HCT116 (cell line): ENCODE results near the gene GSTO2. TPM values are rescaled to one million over a fixed set of nuclear protein-coding genes. Genes with fewer than 3 reads are reported as not detected.
A peak's percentile ranks its signal among the peaks of the same experiment; 100 is the strongest.

Source experiments
- ATAC-seq: fragments of 200-7000 bp; cut with Tn5 transposase; 2 replicates; pipeline ENCODE4 v1.9.1; 2020; ENCODE audit warnings: mild to moderate bottlenecking, moderate library complexity
- BruUV-seq: library from RNA; stranded (reverse); fragments of 400-500 nt; replicated peaks from 2 replicates; lab custom pipeline; 2021; lab: Mats Ljungman, UMichigan
- CTCF ChIA-PET: fragments of 300-600 bp; sonication (Branson Sonifier 250); formaldehyde crosslinking; loops from one replicate; lab custom pipeline; 2021; ENCODE audit warnings: antibody characterized with exemption; lab: Charles Lee
- POLR2A ChIA-PET: fragments of 300-600, 350-600 bp; sonication (Branson Sonifier 250); formaldehyde crosslinking; loops from one replicate; lab custom pipeline; 2021; ENCODE audit warnings: antibody characterized with exemption; lab: Charles Lee
- RAD21 ChIA-PET, 2 experiments: fragments of 300-600 bp; sonication (Branson Sonifier 250); formaldehyde crosslinking; loops; one replicate each; lab custom pipeline; 2023; ENCODE audit warnings: low total read pairs in 2 of 2; ENCODE audit not compliant: uncharacterized antibody in 2 of 2, unreplicated experiment in 2 of 2, low non-redundant PET in 1 of 2; lab: Charles Lee
- DNase-seq: peaks from one replicate; pipeline ENCODE4 v3.0.0-alpha.2; 2010; ENCODE audit warnings: low read depth, low spot score
- H2AFZ ChIP-seq: fragments of 200-600 bp; shearing (Covaris generic), sonication (generic); 2 replicates; pipeline ENCODE4 v1.6.1; 2017; ENCODE audit warnings: low read depth, mixed run types, mixed read lengths, antibody characterized with exemption, low read length; ENCODE audit not compliant: poor library complexity, severe bottlenecking
- H3K27ac ChIP-seq: 2 replicates; pipeline ENCODE4 v1.5.1; 2012; ENCODE audit warnings: low read depth, low read length
- H3K27me3 ChIP-seq: fragments of 200-600 bp; sonication (generic); 2 replicates; pipeline ENCODE4 v1.6.1; 2016; ENCODE audit warnings: mixed run types, low read length, mixed read lengths; ENCODE audit not compliant: insufficient read depth
- H3K36me3 ChIP-seq, 2 experiments: fragments of 200-500 bp in 1 of 2; fragments of 200-600 bp in 1 of 2; sonication (Bioruptor generic) in 1 of 2; sonication (generic) in 1 of 2; 2 replicates each; pipeline versions ENCODE4 v1.5.1 to v1.6.1; 2014 to 2016; ENCODE audit warnings: low read length in 2 of 2, inconsistent platforms in 1 of 2, mixed read lengths in 1 of 2, mixed run types in 1 of 2; ENCODE audit not compliant: insufficient read depth in 2 of 2, control insufficient read depth in 1 of 2
- H3K4me1 ChIP-seq, 2 experiments: fragments of 200-600 bp in 1 of 2; sonication (generic) in 1 of 2; 2 replicates each; pipeline versions ENCODE4 v1.5.1 to v1.6.1; 2012 to 2017; ENCODE audit warnings: low read length in 2 of 2, inconsistent platforms in 1 of 2, mild to moderate bottlenecking in 1 of 2, mixed read lengths in 1 of 2, mixed run types in 1 of 2, moderate library complexity in 1 of 2; ENCODE audit not compliant: insufficient read depth in 2 of 2, control insufficient read depth in 1 of 2
- H3K4me2 ChIP-seq: fragments of 200-600 bp; sonication (generic); 2 replicates; pipeline ENCODE4 v1.6.1; 2017; ENCODE audit warnings: mixed run types, low read length, mixed read lengths
- H3K4me3 ChIP-seq, 2 experiments: fragments of 200-600 bp in 1 of 2; sonication (generic) in 1 of 2; replicated peaks in 1 of 2; 2 replicates each; pipeline ENCODE4 v1.5.1; 2011 to 2016; ENCODE audit warnings: low read length in 2 of 2, control low read depth in 1 of 2, low read depth in 1 of 2, mild to moderate bottlenecking in 1 of 2, mixed read lengths in 1 of 2, mixed run types in 1 of 2
- H3K79me2 ChIP-seq: fragments of 200-600 bp; sonication (generic); 2 replicates; pipeline ENCODE4 v1.6.1; 2017; ENCODE audit warnings: mild to moderate bottlenecking, mixed run types, low read length, moderate library complexity, mixed read lengths; ENCODE audit not compliant: insufficient read depth
- H3K9ac ChIP-seq: fragments of 200-600 bp; sonication (generic); 2 replicates; pipeline ENCODE4 v1.6.1; 2016; ENCODE audit warnings: low read length, mixed read lengths
- H3K9me2 ChIP-seq: fragments of 200-600 bp; sonication (generic), shearing (Covaris generic); 2 replicates; pipeline ENCODE4 v1.6.1; 2017; ENCODE audit warnings: mixed run types, mild to moderate bottlenecking, moderate library complexity; ENCODE audit not compliant: insufficient read depth
- H3K9me3 ChIP-seq, 2 experiments: fragments of 200-500 bp in 1 of 2; fragments of 200-600 bp in 1 of 2; sonication (Bioruptor generic) in 1 of 2; sonication (generic) in 1 of 2; 2 replicates each; pipeline ENCODE4 v1.6.1; 2014 to 2017; ENCODE audit warnings: low read length in 2 of 2, mixed read lengths in 2 of 2, inconsistent platforms in 1 of 2, low read depth in 1 of 2, mild to moderate bottlenecking in 1 of 2, mixed run types in 1 of 2, moderate library complexity in 1 of 2; ENCODE audit not compliant: control insufficient read depth in 1 of 2, insufficient read depth in 1 of 2
- H4K20me1 ChIP-seq: fragments of 200-600 bp; sonication (generic), shearing (Covaris generic); 2 replicates; pipeline ENCODE4 v1.6.1; 2017; ENCODE audit warnings: mixed run types, mild to moderate bottlenecking, moderate library complexity; ENCODE audit not compliant: insufficient read depth
- CBX3 ChIP-seq: IDR thresholded peaks from 2 replicates; pipeline ENCODE4 v1.6.1; 2012; ENCODE audit warnings: low read depth
- CTCF ChIP-seq, 3 experiments: fragments of 200-600 bp in 1 of 3; sonication (generic) in 1 of 3; IDR thresholded peaks in 2 of 3; conservative IDR thresholded peaks in 1 of 3; 2 replicates each; pipeline ENCODE4 v1.5.1; 2012 to 2017; ENCODE audit warnings: low read depth in 2 of 3, low read length in 2 of 3, antibody characterized with exemption in 1 of 3, borderline replicate concordance in 1 of 3, control low read depth in 1 of 3, mild to moderate bottlenecking in 1 of 3, mixed read lengths in 1 of 3, mixed run types in 1 of 3, moderate library complexity in 1 of 3; ENCODE audit not compliant: insufficient read depth in 1 of 3
- MAX ChIP-seq: IDR thresholded peaks from 2 replicates; pipeline ENCODE4 v1.6.1; 2012
- RAD21 ChIP-seq: IDR thresholded peaks from 2 replicates; pipeline ENCODE4 v1.6.1; 2012; ENCODE audit warnings: low read depth, mild to moderate bottlenecking
- REST ChIP-seq: IDR thresholded peaks from 2 replicates; pipeline ENCODE4 v1.6.1; 2012; ENCODE audit warnings: low read depth
- TCF7L2 ChIP-seq: IDR thresholded peaks from 2 replicates; pipeline ENCODE4 v1.7.0; 2011; ENCODE audit warnings: borderline replicate concordance, inconsistent platforms; ENCODE audit not compliant: insufficient read depth, insufficient read length; ENCODE audit errors: extremely low read depth
- ZBTB33 ChIP-seq: IDR thresholded peaks from 2 replicates; pipeline ENCODE4 v1.6.1; 2011; ENCODE audit warnings: mild to moderate bottlenecking, low read length, moderate library complexity; ENCODE audit not compliant: insufficient replicate concordance; ENCODE audit errors: extremely low read depth
- ZNF274 ChIP-seq: fragments of 200-500 bp; sonication (Bioruptor generic); IDR thresholded peaks from 2 replicates; pipeline ENCODE4 v1.6.1; 2014; ENCODE audit warnings: mild to moderate bottlenecking, low read depth, low read length, inconsistent platforms
- intact Hi-C: fragments of 100-400 bp; cut with micrococcal nuclease; formaldehyde crosslinking; loops from 2 replicates; pipeline ENCODE4 v1.10.0; 2022
- total RNA-seq: library from RNA; stranded (reverse); gene quantifications from one replicate; pipeline ENCODE4 v1.2.1, GENCODE V29; 2021; ENCODE audit not compliant: unreplicated experiment

The GSTO2 gene
- total RNA-seq, 1 experiment from 2014 or later: 115 TPM

- TF ChIP-seq CTCF (IDR thresholded peaks at IDR 0.05 in 2 of 3, conservative IDR thresholded peaks at IDR 0.05 in 1 of 3; ENCODE audit: borderline replicate concordance in 1 of 3, insufficient read depth in 1 of 3, low read depth in 2 of 3, low read length in 2 of 3) (peak; percentile 100), ZNF274 (no peak), TCF7L2 (peak; percentile 27), MAX (peak; percentile 21), REST (no peak), RAD21 (peak; percentile 94), ZBTB33 (peak; percentile 35), CBX3 (peak; percentile 44; the same call in 1 of the 2 replicates)
- Histone ChIP-seq H3K36me3 (peaks cover 14 to 18% of the 10 kb centered on the region in 2 experiments; a peak in 3 of 4 replicates), H3K4me2 (peak overlapping the region; percentile 29; the same call in 1 of the 2 replicates), H3K4me3 (no peak overlapping the region), H3K27me3 (no peaks in the 10 kb centered on the region), H3K4me1 (peaks cover 3 to 5% of the 10 kb centered on the region in 2 experiments; a peak in 3 of 4 replicates), H3K79me2 (peaks cover 53% of the 10 kb centered on the region), H2AFZ (no peak overlapping the region), H3K27ac (no peak overlapping the region), H3K9me2 (no peaks in the 10 kb centered on the region), H4K20me1 (peaks cover 15% of the 10 kb centered on the region; the same call in 1 of the 2 replicates), H3K9ac (no peak overlapping the region), H3K9me3 (no peaks in the 10 kb centered on the region)
- DNase-seq (peak; percentile 73), ATAC-seq (peak; percentile 97)
- ChIA-PET CTCF (interaction anchor here (0.7 to 9.9 kb wide), 10 partner anchors 8 to 331 kb away, joined by 3 to 96 read pairs (median 4); partner anchors contain the start of gene CFAP58), POLR2A (no interaction called here), RAD21 (interaction anchor here in 1 of 2 experiments (0.9 kb wide), 1 partner anchor 59 kb away, joined by 3 read pairs; no protein-coding TSS in a partner anchor)
- intact Hi-C loops: loop anchor here (1.0 to 5.0 kb wide), 2 partner anchors 59 to 331 kb away; no protein-coding TSS in a partner anchor
- BruUV-seq: no TSS peak
Observed at GRCh38 chr10:104291439-104291951, 22.5 kb downstream of the GSTO2 start.
